A549 (cell line): ENCODE data around the gene PAPSS2. TPM values are rescaled to one million over a fixed set of nuclear protein-coding genes. Genes with fewer than 3 reads are reported as not detected.

Experiments
- ATAC-seq, 2 experiments: fragments of 200-7000 bp in 1 of 2; fragments of >200 bp in 1 of 2; cut with Nextera tagmentation in 1 of 2; cut with Tn5 transposase in 1 of 2; 3 replicates each; pipeline versions ENCODE4 v1.8.0 to v1.9.1; 2018 to 2020; ENCODE audit warnings: mild to moderate bottlenecking in 1 of 2, moderate library complexity in 1 of 2
- CTCF ChIA-PET: fragments of 300-600 bp; sonication (Branson Sonifier 250); formaldehyde crosslinking; extraction: SDS; loops from one replicate; lab custom pipeline; 2021; ENCODE audit warnings: antibody characterized with exemption, inconsistent platforms; lab: Yijun Ruan, JAX
- POLR2A ChIA-PET: fragments of 350-600 bp; formaldehyde crosslinking; extraction: SDS; loops from one replicate; lab custom pipeline; 2021; ENCODE audit warnings: antibody characterized with exemption, inconsistent platforms; lab: Yijun Ruan, JAX
- DNase-seq, 2 experiments: peaks; one replicate each; pipeline versions ENCODE4 v3.0.0 to v3.0.0-alpha.2; 2011 to 2016; ENCODE audit warnings: low read depth in 1 of 2, low spot score in 1 of 2
- FAIRE-seq: peaks from 2 replicates; lab custom pipeline; 2011; peaks lifted over from hg19 to GRCh38; lab: Jason Lieb, UNC
- H3K27ac ChIP-seq, 2 experiments: fragments of >200 bp; sonication (Bioruptor Twin); formaldehyde crosslinking; 3 replicates each; pipeline ENCODE4 v1.5.1; 2016 to 2017
- H3K4me1 ChIP-seq: fragments of >200 bp; sonication (Bioruptor Twin); formaldehyde crosslinking; 3 replicates; pipeline ENCODE4 v1.6.1; 2016
- H3K4me2 ChIP-seq: fragments of >200 bp; sonication (Bioruptor Twin); formaldehyde crosslinking; 3 replicates; pipeline ENCODE4 v1.6.1; 2016
- H3K4me3 ChIP-seq: fragments of >200 bp; sonication (Bioruptor Twin); formaldehyde crosslinking; 3 replicates; pipeline ENCODE4 v1.5.1; 2016
- H3K9me3 ChIP-seq: fragments of >200 bp; sonication (Bioruptor Twin); formaldehyde crosslinking; 3 replicates; pipeline ENCODE4 v1.6.1; 2016
- BCL3 ChIP-seq: fragments of >200 bp; sonication (Bioruptor Twin); formaldehyde crosslinking; IDR thresholded peaks from 3 replicates; pipeline ENCODE4 v1.6.1; 2016
- BHLHE40 ChIP-seq: IDR thresholded peaks from 2 replicates; pipeline ENCODE4 v1.6.1; 2012; ENCODE audit warnings: low read depth, low read length, inconsistent platforms
- CBX2 ChIP-seq: fragments of 200-600 bp; sonication (generic); IDR thresholded peaks from 2 replicates; pipeline ENCODE4 v1.6.1; 2016; ENCODE audit warnings: low read depth, mild to moderate bottlenecking, borderline replicate concordance
- CEBPB ChIP-seq, 2 experiments: fragments of >200 bp in 1 of 2; sonication (Bioruptor Twin) in 1 of 2; formaldehyde crosslinking in 1 of 2; IDR thresholded peaks; 2 replicates each; pipeline ENCODE4 v1.6.1; 2012 to 2016
- CHD2 ChIP-seq: fragments of 150-350 bp; IDR thresholded peaks from 2 replicates; pipeline ENCODE4 v1.6.1; 2014; ENCODE audit warnings: low read length; ENCODE audit not compliant: partially characterized antibody
- CTCF ChIP-seq: fragments of >200 bp; sonication (Bioruptor Twin); formaldehyde crosslinking; IDR thresholded peaks from 3 replicates; pipeline ENCODE4 v1.5.1; 2016
- E2F6 ChIP-seq: IDR thresholded peaks from 2 replicates; pipeline ENCODE4 v1.6.1; 2012; ENCODE audit warnings: low read depth, borderline replicate concordance
- ELK1 ChIP-seq: fragments of 150-350 bp; IDR thresholded peaks from 2 replicates; pipeline ENCODE4 v1.6.1; 2014; ENCODE audit warnings: low read depth, mild to moderate bottlenecking, low read length
- EP300 ChIP-seq, 2 experiments: fragments of >200 bp; sonication (Bioruptor Twin); formaldehyde crosslinking; IDR thresholded peaks; 2 replicates in 1 of 2; 3 replicates in 1 of 2; pipeline ENCODE4 v1.6.1; 2016 to 2017
- FOSB ChIP-seq: fragments of 250-450 bp; sonication (Bioruptor Pico); IDR thresholded peaks from 2 replicates; pipeline ENCODE4 v1.5.0; 2020; ENCODE audit warnings: mild to moderate bottlenecking, moderate library complexity
- FOSL2 ChIP-seq, 2 experiments: fragments of 450-650 bp in 1 of 2; fragments of >200 bp in 1 of 2; sonication (Bioruptor Twin) in 1 of 2; formaldehyde crosslinking; IDR thresholded peaks; 2 replicates each; pipeline versions ENCODE4 v1.5.0 to v1.6.1; 2016 to 2020; ENCODE audit warnings: mild to moderate bottlenecking in 1 of 2, moderate library complexity in 1 of 2
- FOXS1 ChIP-seq: fragments of 250-450 bp; sonication (Bioruptor Pico); IDR thresholded peaks from 2 replicates; pipeline ENCODE4 v1.5.0; 2020; ENCODE audit warnings: mild to moderate bottlenecking, moderate library complexity
- JUN ChIP-seq, 2 experiments: fragments of >200 bp; sonication (Bioruptor Twin); formaldehyde crosslinking; IDR thresholded peaks; 2 replicates in 1 of 2; 3 replicates in 1 of 2; pipeline ENCODE4 v1.6.1; 2016 to 2017
- JUNB ChIP-seq: fragments of >200 bp; sonication (Bioruptor Twin); formaldehyde crosslinking; IDR thresholded peaks from 2 replicates; pipeline ENCODE4 v1.6.1; 2016
- MAZ ChIP-seq: fragments of 150-350 bp; IDR thresholded peaks from 2 replicates; pipeline ENCODE4 v1.6.1; 2014; ENCODE audit warnings: antibody characterized with exemption, low read depth, low read length, borderline replicate concordance
- POLR2A ChIP-seq: IDR thresholded peaks from 2 replicates; pipeline ENCODE4 v1.6.1; 2012; ENCODE audit warnings: mild to moderate bottlenecking, low read length
- POLR2AphosphoS2 ChIP-seq: conservative IDR thresholded peaks from 2 replicates; pipeline ENCODE4 v1.6.1; 2012; ENCODE audit warnings: low read length, improper control_type of control experiment, inconsistent platforms
- RCOR1 ChIP-seq: fragments of 150-350 bp; IDR thresholded peaks from 2 replicates; pipeline ENCODE4 v1.6.1; 2014; ENCODE audit warnings: antibody characterized with exemption, low read length, low read depth
- RNF2 ChIP-seq: fragments of 200-600 bp; sonication (generic); IDR thresholded peaks from 2 replicates; pipeline ENCODE4 v1.6.1; 2016; ENCODE audit warnings: low read depth, mild to moderate bottlenecking, antibody characterized with exemption, moderate library complexity, borderline replicate concordance
- ZC3H11A ChIP-seq: fragments of 450-650 bp; IDR thresholded peaks from 2 replicates; pipeline ENCODE4 v1.6.1; 2014; ENCODE audit warnings: antibody characterized with exemption, mild to moderate bottlenecking
- ZFP36 ChIP-seq: fragments of 450-650 bp; IDR thresholded peaks from 2 replicates; pipeline ENCODE4 v1.6.1; 2014; ENCODE audit warnings: borderline replicate concordance; ENCODE audit not compliant: partially characterized antibody
- ZNF302 ChIP-seq: fragments of 250-450 bp; sonication (Bioruptor Pico); IDR thresholded peaks from 2 replicates; pipeline ENCODE4 v1.9.0; 2021; ENCODE audit warnings: inconsistent platforms, mild to moderate bottlenecking, moderate library complexity
- ZSCAN20 ChIP-seq: fragments of 250-450 bp; sonication (Bioruptor Pico); IDR thresholded peaks from 2 replicates; pipeline ENCODE4 v1.8.0; 2022; ENCODE audit warnings: mild to moderate bottlenecking, moderate library complexity
- WGBS: methylation state at CpG from one replicate; pipeline ENCODE4 v1.1.6; 2017; ENCODE audit errors: missing lambda C conversion rate; 5-methylcytosine and 5-hydroxymethylcytosine counted together
- polyA plus RNA-seq, 4 experiments: library from polyadenylated mRNA; depleted of rRNA in 3 of 4; stranded (reverse); fragments of >200 nt; fragmentation: RNase III in 1 of 4; extraction: RNeasy Plus Mini Kit Qiagen cat#74134 plus additional on column Dnase treatment in 1 of 4; gene quantifications; 2 replicates in 3 of 4; 3 replicates in 1 of 4; pipeline ENCODE4 v1.2.3, GENCODE V29; 2011 to 2017

PAPSS2 gene
- polyA plus RNA-seq, 2 of the 4 experiments (the other 2 are of a cell fraction) = 27.7 to 29.0 TPM

GRCh38 chr10:87694011-87694794, 34.5 kb downstream of the PAPSS2 start (continued):
- TF ChIP-seq BHLHE40 (no peak), JUNB (peak; percentile 43; the same call in 1 of the 2 replicates), FOXS1 (CRISPR knock-in tag) (no peak), POLR2A (no peak), FOSB (no peak), CEBPB (IDR thresholded peaks at IDR 0.05) (peak in 1 of 2 experiments; percentile 27; a peak in 1 of 4 replicates), E2F6 (no peak)

GRCh38 chr10:87695074-87695473, 35.4 kb downstream of the PAPSS2 start:
- ChIA-PET CTCF (interaction anchor here (0.9 to 1.4 kb wide), 3 partner anchors 38 to 163 kb away, joined by 3 to 4 read pairs (median 4); no protein-coding TSS in a partner anchor), POLR2A (no interaction called here)
- H3K4me1 ChIP-seq = peaks cover 39% of the 10 kb centered on the region
- FAIRE-seq = no peak
- DNase-seq = no peak
- H3K4me2 ChIP-seq = no peak overlapping the region; the same call in 2 of the 3 replicates
- H3K9me3 ChIP-seq = no peaks in the 10 kb centered on the region
- H3K4me3 ChIP-seq = no peak overlapping the region
- TF ChIP-seq RCOR1 = no peak
- no peak for TF ChIP-seq BHLHE40
- TF ChIP-seq POLR2AphosphoS2 = no peak
- no peak for TF ChIP-seq JUN (IDR thresholded peaks at IDR 0.05)
- TF ChIP-seq FOSL2 (IDR thresholded peaks at IDR 0.05) = no peak
- no peak for TF ChIP-seq FOSL2 (CRISPR knock-in tag; IDR thresholded peaks at IDR 0.05)
- TF ChIP-seq CHD2 = no peak
- no peak for TF ChIP-seq FOXS1 (CRISPR knock-in tag)
- no peak for TF ChIP-seq ZFP36
- no peak for TF ChIP-seq CTCF
- TF ChIP-seq ZSCAN20 = no peak
- TF ChIP-seq BCL3 = no peak
- no peak for TF ChIP-seq ZC3H11A
- TF ChIP-seq CBX2 = no peak
- TF ChIP-seq ZNF302 (CRISPR knock-in tag) = no peak
- no peak for TF ChIP-seq ELK1
- TF ChIP-seq RNF2 = no peak
- TF ChIP-seq MAZ = no peak
- TF ChIP-seq EP300 (IDR thresholded peaks at IDR 0.05) = no peak
- ATAC-seq = no peak
- H3K27ac ChIP-seq = peak overlapping the region in 1 of 2 experiments; percentile 73; a peak in 3 of 6 replicates
- WGBS = 68% methylated on average over 3 of the region's 3 CpGs
